Measurements from ENCODE around the gene FAM53B. TPM values are rescaled to one million over a fixed set of nuclear protein-coding genes. Genes with fewer than 3 reads are reported as not detected.

The FAM53B gene
- total and polyA plus RNA-seq, 7 experiments from 2014 or later: 3.9 to 51.5 (median 27.7) TPM

DNA sequence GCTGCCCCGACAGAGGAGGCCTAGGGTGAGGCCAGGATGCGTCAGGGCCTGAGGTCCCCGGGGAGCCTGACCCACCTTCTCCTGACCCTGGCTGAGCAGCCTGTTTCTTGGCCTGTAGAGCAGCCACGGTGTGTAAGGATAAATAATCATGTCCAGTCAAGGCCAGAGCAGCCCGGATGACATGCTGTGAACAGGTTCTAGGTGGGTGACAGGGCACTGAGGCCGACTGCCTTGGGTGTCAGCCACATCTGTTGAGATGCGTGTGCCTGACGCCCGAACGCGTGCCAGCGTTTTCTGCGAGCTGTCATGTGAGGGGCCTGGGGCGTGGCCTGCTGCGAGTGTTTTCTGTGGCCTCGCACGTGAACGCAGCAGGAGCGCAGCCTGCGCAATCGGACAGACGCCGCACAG lies 118.3 kb downstream of the FAM53B start:
- H3K9me3 ChIP-seq (ENCODE audit: control insufficient read depth in 2 of 3, low read length in 3 of 3): no peaks in the 10 kb centered on the region
- H3K27ac ChIP-seq (ENCODE audit: low read depth, low read length): no peak overlapping the region
- Mint-ChIP-seq H3K27me3 (no peaks in the 10 kb centered on the region), H3K36me3 (peaks cover 0 to 10% (median 0%) of the 10 kb centered on the region in 5 donors), H3K9me3 (peaks cover 0 to 1% (median 0%) of the 10 kb centered on the region in 11 donors), H3K27ac (peak overlapping the region in 2 of 9 donors; percentile 8 to 41), H3K4me3 (no peak overlapping the region), H3K4me1 (peaks cover 21 to 58% (median 41%) of the 10 kb centered on the region in 7 donors)
- peaks cover 0 to 14% (median 0%) of the 10 kb centered on the region in 3 experiments for H3K36me3 ChIP-seq (ENCODE audit: control insufficient read depth in 2 of 3, insufficient read depth in 3 of 3, low read length in 3 of 3)
- H3K27me3 ChIP-seq (ENCODE audit: control insufficient read depth in 2 of 2, insufficient read depth in 2 of 2, low read length in 2 of 2): no peaks in the 10 kb centered on the region
- POLR2A ChIA-PET: interaction anchor here (2.0 to 3.0 kb wide), 2 partner anchors 93 to 116 kb away, joined by 17 to 21 read pairs; no protein-coding TSS in a partner anchor
- CTCF ChIA-PET: interaction anchor here (0.6 to 1.1 kb wide), 3 partner anchors 51 to 79 kb away, joined by 3 read pairs; no protein-coding TSS in a partner anchor
- DNase-seq (no peak), ATAC-seq (no peak)
- H3K4me3 ChIP-seq (ENCODE audit: low read length): no peak overlapping the region
- intact Hi-C loops (cut with micrococcal nuclease): loop anchor here in 1 of 2 donors (2.0 kb wide), 1 partner anchor 87 kb away; no protein-coding TSS in a partner anchor
- H3K4me1 ChIP-seq (ENCODE audit: control insufficient read depth in 2 of 2, insufficient read depth in 2 of 2, low read length in 2 of 2): peaks cover 28 to 30% of the 10 kb centered on the region in 2 donors

DNA sequence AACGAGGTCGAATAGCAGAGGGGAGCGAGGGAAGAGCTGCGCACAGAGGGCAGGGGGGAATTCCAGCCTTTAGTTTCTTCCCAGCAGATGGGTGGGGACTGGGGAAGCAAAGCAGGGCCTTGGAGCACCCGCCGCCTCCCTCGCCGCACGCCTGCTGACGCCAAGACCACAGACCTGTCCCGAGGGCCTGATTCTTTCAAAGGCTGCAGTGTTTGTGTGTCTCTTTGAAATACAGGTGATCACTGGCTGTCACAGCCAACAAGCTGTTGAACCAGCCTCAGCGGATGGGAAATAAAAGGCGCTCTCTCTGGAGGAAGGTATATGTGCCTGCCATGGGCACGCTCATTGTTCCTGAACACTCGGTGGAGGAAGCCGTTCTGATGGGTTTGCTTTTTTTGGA lies 119.3 kb downstream of the FAM53B start:
- H3K4me3 Mint-ChIP-seq: peak overlapping the region in 6 of 10 donors; percentile 8 to 70 (median 54)

DNA sequence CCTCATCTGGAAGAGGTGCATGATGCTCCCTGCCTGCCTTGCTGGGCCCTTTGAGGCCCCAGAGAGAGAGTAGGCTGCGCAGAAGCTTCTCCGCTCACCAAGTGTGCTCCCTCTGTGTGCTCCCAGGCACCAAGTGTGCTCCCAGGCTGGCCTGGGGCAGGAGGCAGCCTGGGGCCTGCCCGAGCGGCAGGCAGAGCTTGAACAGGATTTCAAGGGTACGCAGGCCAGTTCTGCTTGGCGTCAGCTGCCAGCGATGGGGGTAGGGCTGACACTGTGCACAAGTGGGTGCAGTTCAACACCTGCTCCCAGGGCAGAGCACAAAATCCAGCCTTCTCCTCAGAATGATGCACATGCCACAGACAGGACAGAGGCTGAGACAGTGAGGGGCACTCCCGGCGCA lies 119.7 kb downstream of the FAM53B start:
- ATAC-seq (no peak), DNase-seq (no peak)
- no peaks in the 10 kb centered on the region for H3K9me3 ChIP-seq (ENCODE audit: control insufficient read depth in 2 of 3, low read length in 3 of 3)
- Mint-ChIP-seq H3K36me3 (peaks cover 0 to 10% (median 0%) of the 10 kb centered on the region in 5 donors), H3K27me3 (no peaks in the 10 kb centered on the region), H3K27ac (peak overlapping the region in 4 of 9 donors; percentile 34 to 81 (median 64)), H3K4me3 (peak overlapping the region in 3 of 10 donors; percentile 8 to 57 (median 25)), H3K9me3 (peaks cover 0 to 1% (median 0%) of the 10 kb centered on the region in 11 donors), H3K4me1 (peaks cover 20 to 60% (median 40%) of the 10 kb centered on the region in 7 donors)
- ChIA-PET CTCF (interaction anchor here (0.8 kb wide), 1 partner anchor 104 kb away, joined by 3 read pairs; no protein-coding TSS in a partner anchor), POLR2A (interaction anchor here (1.3 kb wide), 1 partner anchor 117 kb away, joined by 4 read pairs; no protein-coding TSS in a partner anchor)
- no peak overlapping the region for H3K27ac ChIP-seq (ENCODE audit: low read depth, low read length)
- H3K4me1 ChIP-seq (ENCODE audit: control insufficient read depth in 2 of 2, insufficient read depth in 2 of 2, low read length in 2 of 2): peaks cover 30 to 34% of the 10 kb centered on the region in 2 donors
- H3K27me3 ChIP-seq (ENCODE audit: control insufficient read depth in 2 of 2, insufficient read depth in 2 of 2, low read length in 2 of 2): no peaks in the 10 kb centered on the region
- H3K36me3 ChIP-seq (ENCODE audit: control insufficient read depth in 2 of 3, insufficient read depth in 3 of 3, low read length in 3 of 3): peaks cover 0 to 14% (median 0%) of the 10 kb centered on the region in 3 experiments
- intact Hi-C loops (cut with micrococcal nuclease): no loop called here
- no peak overlapping the region for H3K4me3 ChIP-seq (ENCODE audit: low read length)

More for the DNA sequence above, 119.3 kb downstream of the FAM53B start:
- H3K27me3 Mint-ChIP-seq: no peaks in the 10 kb centered on the region
- peak overlapping the region in 7 of 9 donors; percentile 34 to 93 (median 70) for H3K27ac Mint-ChIP-seq
- peaks cover 0 to 1% (median 0%) of the 10 kb centered on the region in 11 donors for H3K9me3 Mint-ChIP-seq
- Histone ChIP-seq H3K4me3 (ENCODE audit: low read length) (no peak overlapping the region), H3K9me3 (ENCODE audit: control insufficient read depth in 2 of 3, low read length in 3 of 3) (no peaks in the 10 kb centered on the region), H3K27ac (ENCODE audit: low read depth, low read length) (no peak overlapping the region), H3K27me3 (ENCODE audit: control insufficient read depth in 2 of 2, insufficient read depth in 2 of 2, low read length in 2 of 2) (no peaks in the 10 kb centered on the region), H3K36me3 (ENCODE audit: control insufficient read depth in 2 of 3, insufficient read depth in 3 of 3, low read length in 3 of 3) (peaks cover 0 to 14% (median 0%) of the 10 kb centered on the region in 3 experiments), H3K4me1 (ENCODE audit: control insufficient read depth in 2 of 2, insufficient read depth in 2 of 2, low read length in 2 of 2) (peaks cover 27 to 30% of the 10 kb centered on the region in 2 donors)
- intact Hi-C loops (cut with micrococcal nuclease): no loop called here
- DNase-seq (no peak), ATAC-seq (no peak)
- H3K4me1 Mint-ChIP-seq: peaks cover 21 to 60% (median 39%) of the 10 kb centered on the region in 7 donors
- ChIA-PET CTCF (interaction anchor here (0.6 to 0.8 kb wide), 2 partner anchors 52 to 103 kb away, joined by 3 read pairs; no protein-coding TSS in a partner anchor), POLR2A (interaction anchor here (1.3 kb wide), 1 partner anchor 116 kb away, joined by 4 read pairs; no protein-coding TSS in a partner anchor)
- peaks cover 0 to 10% (median 0%) of the 10 kb centered on the region in 5 donors for H3K36me3 Mint-ChIP-seq

DNA sequence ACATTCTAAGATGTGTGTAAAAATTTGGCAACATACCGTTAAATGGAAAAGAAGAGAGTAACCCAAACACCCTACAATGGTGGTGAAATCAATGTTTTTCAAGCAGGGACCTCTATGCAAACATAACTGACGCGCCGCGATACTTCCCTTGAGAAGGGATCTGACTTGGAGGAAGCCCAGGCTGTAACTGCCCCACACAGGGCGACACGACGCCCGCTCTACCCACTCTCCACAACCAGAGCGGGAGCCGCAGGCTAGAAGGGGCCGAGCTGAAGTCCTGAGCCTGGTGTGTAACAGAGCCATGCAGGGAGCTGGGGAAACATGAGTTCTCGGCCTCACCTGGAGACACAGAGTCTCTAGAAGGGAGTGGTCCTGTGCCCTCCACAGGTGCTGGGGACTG lies 120.2 kb downstream of the FAM53B start:
- peaks cover 15 to 60% (median 40%) of the 10 kb centered on the region in 7 donors for H3K4me1 Mint-ChIP-seq
- POLR2A ChIA-PET: interaction anchor here (1.3 kb wide), 1 partner anchor 117 kb away, joined by 4 read pairs; no protein-coding TSS in a partner anchor
- DNase-seq (no peak), ATAC-seq (no peak)
- CTCF ChIA-PET: no interaction called here
- H3K36me3 Mint-ChIP-seq: peaks cover 0 to 10% (median 0%) of the 10 kb centered on the region in 5 donors
- peak overlapping the region in 4 of 9 donors; percentile 41 to 53 (median 49) for H3K27ac Mint-ChIP-seq
- no peaks in the 10 kb centered on the region for H3K27me3 Mint-ChIP-seq
- peaks cover 0 to 1% (median 0%) of the 10 kb centered on the region in 11 donors for H3K9me3 Mint-ChIP-seq
- Histone ChIP-seq H3K27ac (ENCODE audit: low read depth, low read length) (no peak overlapping the region), H3K9me3 (ENCODE audit: control insufficient read depth in 2 of 3, low read length in 3 of 3) (no peaks in the 10 kb centered on the region), H3K4me1 (ENCODE audit: control insufficient read depth in 2 of 2, insufficient read depth in 2 of 2, low read length in 2 of 2) (peaks cover 35 to 38% of the 10 kb centered on the region in 2 donors), H3K36me3 (ENCODE audit: control insufficient read depth in 2 of 3, insufficient read depth in 3 of 3, low read length in 3 of 3) (peaks cover 0 to 14% (median 0%) of the 10 kb centered on the region in 3 experiments), H3K4me3 (ENCODE audit: low read length) (no peak overlapping the region), H3K27me3 (ENCODE audit: control insufficient read depth in 2 of 2, insufficient read depth in 2 of 2, low read length in 2 of 2) (no peaks in the 10 kb centered on the region)
- H3K4me3 Mint-ChIP-seq: no peak overlapping the region
- intact Hi-C loops (cut with micrococcal nuclease): no loop called here

DNA sequence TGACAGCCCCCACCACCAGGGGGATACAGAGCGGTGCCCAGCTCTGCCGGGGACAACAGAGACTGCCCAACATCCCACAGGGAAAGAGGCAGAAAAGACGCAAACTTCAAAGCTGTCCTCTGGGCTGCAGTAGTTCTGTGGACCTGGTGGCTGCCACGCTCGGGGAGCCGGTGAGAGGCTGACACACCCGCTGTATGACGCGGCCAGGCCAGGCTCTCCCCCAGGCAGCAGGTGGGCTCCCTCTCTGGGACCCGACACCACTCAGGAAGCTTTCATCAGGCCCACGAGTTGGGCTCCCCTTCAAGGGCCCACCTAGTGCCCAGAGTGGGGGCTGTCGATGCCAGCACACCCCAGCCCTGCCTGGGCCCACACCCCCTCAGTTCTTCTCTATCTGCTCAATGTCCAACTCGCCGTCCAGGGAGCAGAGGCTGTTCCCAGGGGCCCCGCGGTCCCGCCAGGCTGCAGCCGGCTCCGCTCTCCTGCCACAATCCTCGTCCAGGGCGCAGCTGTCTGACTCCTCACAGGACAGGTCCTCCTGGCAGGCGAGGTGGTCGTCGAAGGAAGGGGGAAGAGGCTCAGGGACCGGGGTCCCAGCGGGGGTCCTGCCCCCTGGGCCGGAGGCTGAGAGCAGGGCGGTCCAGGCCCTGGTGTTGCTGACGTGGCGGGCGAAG lies 121.2 kb downstream of the FAM53B start:
- peaks cover 0 to 10% (median 0%) of the 10 kb centered on the region in 5 donors for H3K36me3 Mint-ChIP-seq
- H3K27me3 Mint-ChIP-seq: no peaks in the 10 kb centered on the region
- H3K9me3 Mint-ChIP-seq: peaks cover 0 to 1% (median 0%) of the 10 kb centered on the region in 11 donors
- intact Hi-C loops (cut with micrococcal nuclease): no loop called here
- H3K27ac ChIP-seq (ENCODE audit: low read depth, low read length): no peak overlapping the region
- H3K4me1 ChIP-seq (ENCODE audit: control insufficient read depth in 2 of 2, insufficient read depth in 2 of 2, low read length in 2 of 2): peaks cover 34 to 41% of the 10 kb centered on the region in 2 donors
- POLR2A ChIA-PET: no interaction called here
- H3K4me1 Mint-ChIP-seq: peaks cover 15 to 62% (median 45%) of the 10 kb centered on the region in 7 donors
- H3K4me3 Mint-ChIP-seq: no peak overlapping the region
- H3K4me3 ChIP-seq (ENCODE audit: low read length): no peak overlapping the region
- no peak overlapping the region for H3K27ac Mint-ChIP-seq
- H3K9me3 ChIP-seq (ENCODE audit: control insufficient read depth in 2 of 3, low read length in 3 of 3): no peaks in the 10 kb centered on the region
- CTCF ChIA-PET: no interaction called here
- no peak for ATAC-seq
- H3K27me3 ChIP-seq (ENCODE audit: control insufficient read depth in 2 of 2, insufficient read depth in 2 of 2, low read length in 2 of 2): no peaks in the 10 kb centered on the region
- DNase-seq: no peak
- H3K36me3 ChIP-seq (ENCODE audit: control insufficient read depth in 2 of 3, insufficient read depth in 3 of 3, low read length in 3 of 3): peaks cover 0 to 14% (median 0%) of the 10 kb centered on the region in 3 experiments

DNA sequence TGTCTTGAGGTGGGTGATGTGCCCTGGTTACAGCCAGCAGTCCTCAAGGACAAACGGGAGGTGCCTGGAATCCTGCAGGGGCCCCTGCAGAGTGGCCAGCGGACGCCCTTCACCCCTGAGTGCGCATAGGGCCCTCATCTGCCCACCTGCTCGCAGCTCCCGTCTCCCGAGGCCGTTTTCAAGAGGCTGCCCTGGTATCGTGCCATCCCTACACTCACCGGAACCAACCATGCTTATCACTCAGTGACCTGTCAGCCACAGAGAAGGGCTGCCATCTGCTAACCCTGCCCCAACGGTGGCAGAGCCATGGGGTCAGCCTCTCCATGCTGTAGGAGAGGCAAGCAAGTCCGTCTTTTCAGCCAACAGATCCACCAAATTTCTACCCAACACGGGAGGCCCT lies 122.0 kb downstream of the FAM53B start:
- peaks cover 0 to 18% (median 0%) of the 10 kb centered on the region in 3 experiments for H3K36me3 ChIP-seq (ENCODE audit: control insufficient read depth in 2 of 3, insufficient read depth in 3 of 3, low read length in 3 of 3)
- no peaks in the 10 kb centered on the region for H3K27me3 Mint-ChIP-seq
- H3K27ac Mint-ChIP-seq: peak overlapping the region in 1 of 9 donors; percentile 50

More for the DNA sequence above, 122.0 kb downstream of the FAM53B start:
- Histone ChIP-seq H3K27me3 (ENCODE audit: control insufficient read depth in 2 of 2, insufficient read depth in 2 of 2, low read length in 2 of 2) (no peaks in the 10 kb centered on the region), H3K4me1 (ENCODE audit: control insufficient read depth in 2 of 2, insufficient read depth in 2 of 2, low read length in 2 of 2) (peaks cover 25 to 32% of the 10 kb centered on the region in 2 donors), H3K9me3 (ENCODE audit: control insufficient read depth in 2 of 3, low read length in 3 of 3) (no peaks in the 10 kb centered on the region), H3K27ac (ENCODE audit: low read depth, low read length) (no peak overlapping the region), H3K4me3 (ENCODE audit: low read length) (no peak overlapping the region)
- CTCF ChIA-PET: interaction anchor here (1.2 kb wide), 1 partner anchor 77 kb away, joined by 3 read pairs; no protein-coding TSS in a partner anchor
- Mint-ChIP-seq H3K9me3 (peaks cover 0 to 1% (median 0%) of the 10 kb centered on the region in 11 donors), H3K4me1 (peaks cover 7 to 58% (median 43%) of the 10 kb centered on the region in 7 donors), H3K4me3 (no peak overlapping the region), H3K36me3 (peaks cover 0 to 10% (median 0%) of the 10 kb centered on the region in 5 donors)
- no peak for DNase-seq
- intact Hi-C loops (cut with micrococcal nuclease): no loop called here
- POLR2A ChIA-PET: interaction anchor here (1.3 kb wide), 2 partner anchors 96 to 120 kb away, joined by 3 to 4 read pairs; no protein-coding TSS in a partner anchor
- no peak for ATAC-seq

All from naive thymus-derived CD4-positive, alpha-beta T cell (primary cell).